NK-92 (cell line): ENCODE results near the gene LRP8.

ENCODE experiments used
- DNase-seq: peaks from one replicate; lab custom pipeline; 2025; ENCODE audit not compliant: unreplicated experiment; lab: John Stamatoyannopoulos, UW

Gene LRP8

GRCh38 chr1:53359934-53360276 lies 32.0 kb upstream of the LRP8 start:
- DNase-seq, result no peak

GRCh38 chr1:53359225-53359933 lies 31.5 kb upstream of the LRP8 start:
- no peak for DNase-seq

DNA sequence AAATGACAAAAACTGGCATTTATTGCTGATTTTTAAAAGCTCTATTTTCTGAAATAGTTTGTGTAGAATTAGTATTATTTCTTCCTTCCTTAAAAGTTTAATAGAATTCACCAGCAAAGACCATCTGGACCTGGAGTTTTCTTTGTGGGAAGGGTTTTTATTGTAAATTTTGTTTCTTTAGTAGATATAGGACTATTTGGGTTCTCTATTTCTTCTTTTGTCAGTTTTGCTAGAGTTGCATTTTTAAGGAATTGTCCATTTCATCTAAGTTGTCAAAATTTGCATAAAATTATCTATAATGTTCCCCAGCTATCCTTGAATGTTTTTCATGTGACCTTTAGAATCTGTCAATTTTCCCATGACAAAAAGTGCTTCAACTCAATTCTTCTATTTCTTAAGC lies 28.8 kb upstream of the LRP8 start:
- DNase-seq, result no peak

DNA sequence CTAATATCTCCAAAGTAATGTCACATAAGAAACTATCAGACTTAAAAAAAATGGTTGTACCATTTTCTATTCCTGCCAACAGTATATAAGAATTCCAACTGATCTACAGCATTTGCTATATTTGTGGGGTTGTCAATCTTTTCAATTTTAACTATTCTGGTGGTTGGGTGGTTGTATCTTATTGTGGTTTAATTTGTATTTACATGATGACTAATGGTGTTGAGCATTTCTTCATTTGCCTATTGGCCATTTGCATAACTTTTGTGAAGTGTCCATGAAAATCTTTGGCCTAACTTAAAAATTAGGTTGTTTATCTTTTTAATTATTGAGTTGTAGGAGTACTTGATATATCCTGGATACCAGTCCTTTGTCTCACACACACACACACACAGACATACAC lies 26.2 kb upstream of the LRP8 start:
- DNase-seq, result no peak

- no peak for DNase-seq
These were observed 24.7 kb upstream of the LRP8 start for GRCh38 chr1:53352561-53352960.

GRCh38 chr1:53350853-53351767 lies 23.2 kb upstream of the LRP8 start:
- no peak for DNase-seq

DNA sequence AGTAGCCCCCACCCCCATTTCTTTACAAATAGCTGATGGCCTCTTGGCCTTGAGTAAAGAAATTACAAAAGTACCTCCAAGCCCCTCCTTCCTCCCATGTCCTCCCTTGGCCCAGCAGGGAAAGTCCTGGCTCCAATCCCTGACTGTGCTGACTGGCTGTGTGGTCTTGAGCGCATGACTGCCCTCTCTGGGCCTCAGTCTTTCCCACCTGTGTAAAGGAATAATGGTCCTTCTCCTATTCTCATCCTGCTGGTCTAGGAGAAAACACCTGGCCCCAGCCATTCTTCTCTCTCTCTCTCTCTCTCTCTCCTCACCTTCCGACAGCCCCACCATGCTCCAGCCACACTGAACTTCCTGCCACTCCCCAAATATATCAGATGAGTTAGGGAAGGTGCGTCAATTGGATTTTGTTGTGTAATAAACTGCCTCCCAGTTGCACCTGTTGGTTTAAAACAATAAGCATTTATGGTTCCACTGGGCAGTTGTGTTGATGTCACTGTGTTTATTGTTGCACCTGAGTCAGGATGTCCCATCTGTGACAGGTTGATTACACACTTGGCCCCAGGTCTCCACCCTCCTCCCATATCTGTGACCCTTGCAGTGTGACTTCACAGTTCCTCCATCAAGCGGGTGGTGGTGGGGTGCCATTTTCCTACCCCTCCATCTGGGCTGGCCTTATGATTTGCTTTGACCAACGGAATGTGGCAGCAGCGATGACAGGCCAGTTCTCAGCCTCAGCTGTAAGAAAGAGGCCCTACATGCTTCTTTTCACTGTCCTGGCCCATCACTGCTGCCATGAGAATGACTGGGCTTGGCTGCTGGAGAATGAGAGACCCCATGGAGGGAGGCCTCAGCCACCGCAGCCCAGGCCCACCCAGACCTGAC lies 22.3 kb upstream of the LRP8 start:
- DNase-seq, result no peak

DNA sequence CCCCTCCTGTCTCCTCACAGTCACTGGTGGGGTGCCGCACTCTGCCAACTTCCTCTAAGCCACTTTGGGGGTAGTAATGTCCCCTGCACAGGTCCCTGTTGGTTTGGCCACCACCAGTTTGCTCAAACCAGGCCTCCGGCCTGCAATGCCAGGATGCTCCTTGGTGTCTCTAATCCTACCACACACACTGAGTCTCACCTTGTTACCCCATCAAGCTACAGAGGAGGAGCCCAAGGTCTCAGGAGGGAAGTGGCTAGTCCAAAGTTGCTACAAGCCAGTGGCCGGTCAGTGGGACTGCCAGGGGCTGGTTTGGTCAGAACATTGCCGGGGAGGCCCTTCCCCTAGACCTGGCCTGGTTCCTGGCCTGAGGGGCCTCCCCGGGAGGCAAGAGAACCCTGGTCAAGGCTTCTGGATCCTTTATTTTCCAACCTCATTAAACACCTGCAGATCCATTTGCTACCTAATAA lies 21.5 kb upstream of the LRP8 start:
- DNase-seq, result no peak

DNA sequence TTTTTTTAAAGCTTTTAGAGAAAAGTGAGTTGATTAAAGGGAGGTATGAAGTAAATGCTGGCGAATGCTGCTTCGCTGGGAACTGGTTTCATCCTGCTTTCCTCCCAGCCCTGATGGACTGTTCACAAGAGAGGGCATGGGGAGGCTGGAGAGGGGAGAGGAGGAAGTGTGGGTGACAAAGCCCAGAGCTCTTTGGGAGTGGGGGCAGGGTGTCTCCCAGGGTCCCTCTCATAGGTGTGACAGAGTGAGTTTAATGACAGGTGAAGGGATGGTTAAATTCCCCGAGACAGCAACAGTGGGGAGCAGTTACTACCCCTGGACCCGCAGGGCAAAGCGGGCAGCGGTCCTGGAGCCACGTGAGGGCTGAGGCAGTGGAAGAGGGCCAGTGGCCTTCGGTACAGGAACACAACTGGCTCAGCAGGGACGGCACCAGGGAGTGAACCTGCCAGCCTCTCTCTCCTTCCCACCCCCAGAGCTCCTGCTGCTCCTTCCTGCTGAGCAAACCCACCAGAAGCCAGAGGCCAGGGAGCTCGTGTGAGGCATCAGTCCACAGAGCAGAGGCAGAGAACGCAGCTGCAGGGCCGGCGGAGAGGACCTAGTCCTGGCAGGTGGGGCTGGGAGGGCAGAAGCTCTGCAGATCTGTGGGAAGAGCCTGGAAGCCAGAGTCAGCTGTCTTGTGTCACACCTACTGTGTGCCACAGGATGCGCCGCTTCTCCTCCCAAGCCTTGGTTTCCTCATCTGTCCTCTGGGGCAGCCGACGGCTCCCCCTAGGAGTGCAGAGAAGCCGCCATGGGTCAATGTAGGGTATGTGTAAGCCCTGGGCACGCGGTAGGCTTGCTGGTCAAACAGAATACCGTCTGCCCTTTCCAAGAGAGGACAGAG lies 20.9 kb upstream of the LRP8 start:
- no peak for DNase-seq

DNA sequence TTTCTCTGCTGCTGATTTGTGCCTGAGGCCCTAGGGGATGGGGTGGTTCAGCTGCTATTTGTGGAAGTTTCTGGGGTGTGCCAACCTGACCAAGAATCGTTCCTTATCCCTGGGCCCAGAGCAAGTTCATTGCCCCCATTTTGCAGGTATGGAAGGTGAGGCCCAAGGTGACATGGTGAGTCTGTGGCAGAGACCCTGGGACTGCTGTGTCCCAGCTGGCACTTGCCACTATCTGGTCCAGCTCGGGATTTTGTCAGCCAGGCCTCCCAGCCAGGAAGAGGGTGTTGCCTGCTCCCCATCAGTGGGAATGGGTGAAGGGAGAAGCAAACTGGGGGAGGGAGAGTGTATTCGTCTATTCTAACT lies 18.9 kb upstream of the LRP8 start:
- no peak for DNase-seq

DNA sequence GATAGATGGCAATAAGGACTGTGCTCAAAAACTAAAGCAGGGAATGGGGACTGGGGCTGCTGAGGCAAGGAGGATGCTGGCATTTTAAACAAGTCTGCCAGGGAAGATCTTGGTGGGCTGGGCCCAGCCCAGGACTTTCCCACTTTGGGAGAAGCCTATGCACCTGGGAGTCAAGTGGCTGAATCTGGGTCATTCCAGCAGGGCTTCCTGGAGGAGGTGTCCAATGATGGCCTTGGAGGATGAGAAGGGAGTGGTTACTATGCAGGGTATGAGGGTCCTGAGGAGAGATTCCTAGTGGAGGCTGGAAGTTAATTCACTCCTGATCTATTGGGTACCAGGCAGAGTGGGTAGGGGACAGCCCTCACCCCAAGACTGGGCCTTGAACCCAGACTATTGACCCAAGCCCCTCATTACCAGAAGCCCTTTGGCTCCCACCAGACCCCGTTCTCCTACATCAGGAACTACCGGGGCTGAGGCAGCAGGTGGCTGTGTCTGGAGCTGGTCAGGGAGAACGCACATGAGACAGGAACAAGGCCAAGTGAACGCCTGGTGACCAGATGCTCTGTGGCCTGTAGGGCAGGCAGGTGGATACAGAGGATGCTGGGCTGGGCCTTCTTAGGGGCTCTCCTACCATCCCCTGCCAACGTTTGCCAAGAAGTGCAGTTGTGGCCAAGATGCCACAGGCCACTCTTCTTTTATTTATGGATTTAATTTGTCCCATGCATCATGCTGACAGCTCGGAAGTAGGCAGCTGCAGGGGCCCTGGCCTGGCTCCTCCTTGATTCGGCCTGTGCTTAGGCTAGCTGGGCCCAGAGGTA lies 18.3 kb upstream of the LRP8 start:
- DNase-seq, result no peak

GRCh38 chr1:53344921-53345838 lies 17.3 kb upstream of the LRP8 start:
- no peak for DNase-seq

GRCh38 chr1:53343831-53344668 lies 16.2 kb upstream of the LRP8 start:
- DNase-seq, result no peak

DNA sequence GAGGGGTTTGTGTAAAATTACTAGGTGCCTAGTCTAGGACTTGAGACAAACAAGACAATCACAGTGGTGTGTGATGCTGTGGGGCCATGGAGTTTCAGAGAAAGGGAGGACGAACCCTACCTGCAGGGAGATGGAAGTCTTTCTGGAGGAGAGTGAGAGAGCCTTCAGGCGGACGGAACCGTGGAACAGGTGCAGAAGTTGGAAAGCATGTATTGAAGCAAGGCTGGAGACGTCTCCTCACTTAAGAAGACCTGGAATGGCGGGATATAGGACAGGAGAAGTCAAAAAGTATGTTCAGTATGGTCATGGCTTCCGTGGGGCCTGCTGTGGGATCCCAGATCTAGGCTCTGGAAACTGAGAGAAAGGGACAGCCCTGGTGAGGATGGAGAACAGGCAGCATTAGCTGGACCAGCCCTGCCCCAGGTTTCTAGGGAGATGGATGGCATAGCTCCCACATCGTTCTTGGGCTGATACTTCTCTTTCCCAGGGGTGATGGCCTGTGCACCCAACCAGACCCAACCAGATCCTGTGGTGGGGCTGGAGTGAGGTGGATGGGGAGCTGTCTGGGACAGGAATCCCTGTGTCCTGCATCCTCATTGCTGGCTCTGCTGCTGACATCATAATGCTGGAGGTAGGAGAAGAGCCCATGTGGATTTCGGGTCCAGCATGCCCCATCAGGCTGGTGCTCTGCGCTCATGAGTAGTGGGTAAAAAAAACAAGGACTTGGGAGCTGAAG lies 15.0 kb upstream of the LRP8 start:
- DNase-seq, result no peak

DNA sequence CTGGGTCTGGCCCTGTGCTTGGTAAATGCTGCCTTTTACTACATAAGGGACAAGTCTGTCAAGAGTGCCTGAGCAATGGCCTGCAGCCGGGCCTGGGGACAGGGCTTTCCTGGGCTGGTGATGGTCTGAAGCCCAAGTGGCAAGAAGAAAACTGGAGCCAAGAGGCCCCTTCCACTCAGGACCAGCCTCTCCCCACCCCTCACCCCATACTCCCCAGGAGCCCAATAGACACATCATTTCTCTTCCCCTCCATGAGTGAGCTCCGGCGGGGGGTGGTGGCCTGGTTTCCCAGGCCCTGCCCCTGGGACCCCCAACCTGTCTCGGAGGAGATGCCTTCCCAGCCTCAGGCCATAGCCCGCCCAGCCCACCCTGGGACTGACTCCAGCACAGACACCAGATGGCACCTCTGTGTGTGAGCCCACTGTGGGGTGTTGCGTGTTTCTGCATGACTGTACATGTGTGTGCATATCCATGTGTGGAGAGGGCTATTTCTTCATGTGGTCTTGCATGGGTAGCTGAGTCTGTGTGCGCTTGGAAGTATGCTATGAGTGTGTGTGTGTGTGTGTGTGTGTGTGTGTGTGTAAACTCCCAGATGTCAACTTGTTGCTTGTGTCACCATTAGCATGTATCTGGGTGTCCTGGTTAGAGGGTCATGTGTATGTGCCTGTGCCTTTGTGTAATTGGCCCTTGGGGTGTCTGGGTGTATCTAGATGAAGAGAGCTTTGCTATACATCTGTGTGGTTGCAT lies 14.3 kb upstream of the LRP8 start:
- no peak for DNase-seq

DNA sequence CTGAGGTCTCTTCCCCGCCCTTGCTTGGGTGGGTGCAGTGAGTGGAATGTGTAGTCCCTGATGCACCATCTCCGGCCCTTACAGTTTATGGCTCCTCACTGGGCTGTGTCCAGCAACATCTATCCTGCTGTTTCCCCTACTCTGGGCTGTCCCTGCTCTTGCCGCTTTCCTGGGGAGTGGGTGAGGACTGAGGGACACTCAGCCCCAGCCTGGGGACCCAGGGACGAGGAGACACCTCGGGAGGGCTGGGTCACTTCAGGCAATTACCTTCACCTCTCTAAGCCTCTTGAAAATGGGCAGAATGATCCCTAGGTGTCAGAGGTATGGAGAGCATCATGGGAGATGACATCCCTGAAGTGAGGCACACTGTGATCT lies 13.6 kb upstream of the LRP8 start:
- DNase-seq, result no peak
